Osteoblast (primary cell): Measurements from ENCODE around the gene CEP112. TPM values are rescaled to one million over a fixed set of nuclear protein-coding genes. Genes with fewer than 3 reads are reported as not detected.

ENCODE experiments used
- DNase-seq: peaks from one replicate; pipeline ENCODE4 v3.0.0; 2011; ENCODE audit warnings: low spot score, mixed read lengths; ENCODE audit not compliant: insufficient read length; ENCODE audit errors: missing footprints
- H2AFZ ChIP-seq: 2 replicates; pipeline ENCODE4 v1.6.0; 2011; ENCODE audit warnings: mild to moderate bottlenecking, low read length
- H3K27ac ChIP-seq: 2 replicates; pipeline ENCODE4 v1.5.1; 2011; ENCODE audit warnings: mild to moderate bottlenecking, low read depth, low read length, moderate library complexity
- H3K27me3 ChIP-seq: 2 replicates; pipeline ENCODE4 v1.6.0; 2012; ENCODE audit warnings: mild to moderate bottlenecking, control low read depth, inconsistent platforms, low read length, moderate library complexity; ENCODE audit not compliant: insufficient read depth
- H3K36me3 ChIP-seq: 2 replicates; pipeline ENCODE4 v1.5.1; 2011; ENCODE audit warnings: mild to moderate bottlenecking, low read length, control low read depth, moderate library complexity; ENCODE audit not compliant: insufficient read depth
- H3K4me1 ChIP-seq: 2 replicates; pipeline ENCODE4 v1.5.1; 2011; ENCODE audit warnings: mild to moderate bottlenecking, low read length, control low read depth, moderate library complexity; ENCODE audit not compliant: insufficient read depth
- H3K4me2 ChIP-seq: 2 replicates; pipeline ENCODE4 v1.6.0; 2011; ENCODE audit warnings: mild to moderate bottlenecking, low read length; ENCODE audit not compliant: insufficient read depth
- H3K4me3 ChIP-seq: fragments of 200-600 bp; sonication (generic); 3 replicates; pipeline ENCODE4 v1.5.1; 2012; ENCODE audit warnings: mild to moderate bottlenecking, low read length, inconsistent platforms; ENCODE audit not compliant: insufficient read depth
- H3K79me2 ChIP-seq: 2 replicates; pipeline ENCODE4 v1.6.0; 2012; ENCODE audit warnings: mild to moderate bottlenecking, low read length, control low read depth, inconsistent platforms; ENCODE audit not compliant: insufficient read depth
- H3K9me3 ChIP-seq: 2 replicates; pipeline ENCODE4 v1.5.1; 2011; ENCODE audit warnings: low read depth, low read length, control low read depth
- H4K20me1 ChIP-seq: 2 replicates; pipeline ENCODE4 v1.6.0; 2012; ENCODE audit warnings: mild to moderate bottlenecking, low read length, control low read depth; ENCODE audit not compliant: insufficient read depth
- CTCF ChIP-seq: IDR thresholded peaks from 2 replicates; pipeline ENCODE4 v1.5.1; 2011; ENCODE audit warnings: mild to moderate bottlenecking, low read depth, low read length, moderate library complexity; ENCODE audit errors: extremely low read depth
- total RNA-seq: library from RNA; depleted of rRNA; stranded (reverse); fragments of >200 nt; gene quantifications from 2 replicates; pipeline ENCODE4 v1.2.3, GENCODE V29; 2012

The CEP112 gene
- total RNA-seq, 1 donor, result 8.3 TPM

GRCh38 chr17:66234611-66235010, 42.7 kb upstream of the CEP112 start:
- TF ChIP-seq CTCF, result no peak
- no peak overlapping the region for H2AFZ ChIP-seq
- no peak overlapping the region for H3K27ac ChIP-seq
- no peaks in the 10 kb centered on the region for H3K36me3 ChIP-seq
- H3K79me2 ChIP-seq, result no peaks in the 10 kb centered on the region
- H3K9me3 ChIP-seq, result no peaks in the 10 kb centered on the region
- no peaks in the 10 kb centered on the region for H3K27me3 ChIP-seq
- H4K20me1 ChIP-seq, result no peaks in the 10 kb centered on the region
- no peak overlapping the region for H3K4me2 ChIP-seq
- DNase-seq, result no peak
- no peaks in the 10 kb centered on the region for H3K4me1 ChIP-seq
- H3K4me3 ChIP-seq, result no peak overlapping the region

DNA sequence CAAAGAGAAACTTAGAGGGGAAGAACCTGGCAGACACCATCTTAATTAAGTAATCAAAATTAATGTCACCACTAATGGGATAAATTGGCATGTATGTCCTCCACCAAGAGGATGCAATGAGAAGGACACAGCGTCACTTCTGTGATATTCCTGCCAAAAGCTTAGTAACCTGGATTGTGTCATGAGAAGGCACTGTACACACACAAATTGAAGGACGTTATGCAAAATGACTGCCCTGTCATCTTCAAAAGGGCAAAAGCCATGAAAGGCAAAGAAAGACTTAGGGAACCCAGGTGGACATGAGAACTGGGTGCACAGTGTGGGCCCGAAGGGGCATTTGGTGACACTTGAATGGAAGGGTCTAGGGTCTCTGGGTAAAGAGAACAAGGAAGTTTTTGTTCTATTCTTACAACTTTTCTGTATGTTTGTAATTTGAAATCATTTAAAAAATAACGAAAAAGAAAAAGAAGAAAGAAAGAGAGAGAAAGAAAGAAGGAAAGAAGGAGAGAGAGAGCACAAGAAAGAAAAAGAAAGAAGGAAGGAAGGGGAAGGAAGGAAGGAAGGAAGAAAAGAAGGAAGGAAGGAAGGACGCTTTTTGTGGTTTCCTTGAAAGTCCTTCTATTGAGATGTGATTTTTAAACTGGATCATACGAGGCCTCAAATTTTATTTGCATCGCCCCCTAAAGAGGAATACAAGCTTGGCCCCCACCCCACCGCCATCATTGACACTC, 41.3 kb upstream of the CEP112 start:
- no peak for TF ChIP-seq CTCF
- Histone ChIP-seq H3K79me2 (no peaks in the 10 kb centered on the region), H3K27ac (no peak overlapping the region), H3K9me3 (no peaks in the 10 kb centered on the region), H3K4me2 (no peak overlapping the region), H3K4me3 (no peak overlapping the region), H3K36me3 (no peaks in the 10 kb centered on the region), H4K20me1 (no peaks in the 10 kb centered on the region), H2AFZ (no peak overlapping the region), H3K4me1 (no peaks in the 10 kb centered on the region), H3K27me3 (no peaks in the 10 kb centered on the region)
- no peak for DNase-seq

- Histone ChIP-seq H3K27me3 (peaks cover 3% of the 10 kb centered on the region), H4K20me1 (no peaks in the 10 kb centered on the region), H3K9me3 (no peaks in the 10 kb centered on the region), H3K4me1 (no peaks in the 10 kb centered on the region), H3K79me2 (no peaks in the 10 kb centered on the region), H3K4me3 (no peak overlapping the region), H3K27ac (no peak overlapping the region), H3K36me3 (no peaks in the 10 kb centered on the region), H3K4me2 (no peak overlapping the region), H2AFZ (no peak overlapping the region)
- no peak for DNase-seq
- no peak for TF ChIP-seq CTCF
Observed at GRCh38 chr17:66230922-66231591, 39.1 kb upstream of the CEP112 start.

GRCh38 chr17:66229783-66230538, 38.0 kb upstream of the CEP112 start:
- no peaks in the 10 kb centered on the region for H3K79me2 ChIP-seq
- H3K4me3 ChIP-seq, result no peak overlapping the region
- DNase-seq, result no peak
- H3K27me3 ChIP-seq, result peaks cover 3% of the 10 kb centered on the region
- TF ChIP-seq CTCF, result no peak
- H4K20me1 ChIP-seq, result no peaks in the 10 kb centered on the region
- H3K36me3 ChIP-seq, result no peaks in the 10 kb centered on the region
- no peak overlapping the region for H3K27ac ChIP-seq
- H3K4me1 ChIP-seq, result no peaks in the 10 kb centered on the region
- H3K4me2 ChIP-seq, result no peak overlapping the region
- no peaks in the 10 kb centered on the region for H3K9me3 ChIP-seq
- no peak overlapping the region for H2AFZ ChIP-seq
